Transverse colon (tissue), 4 donors: ENCODE measurements around the gene AKAP13.

Experiments used
- POLR2A ChIP-seq: fragments of 450-650 bp; IDR thresholded peaks from one replicate; pipeline ENCODE4 v1.6.1; 2016; ENCODE audit warnings: antibody characterized with exemption, mild to moderate bottlenecking, moderate library complexity
- POLR2AphosphoS5 ChIP-seq, 3 donors: sonication (generic); formaldehyde crosslinking; IDR thresholded peaks; one replicate each; pipeline ENCODE4 v1.6.1; 2016; ENCODE audit warnings: antibody characterized with exemption in 3 of 3
- TF ChIP-seq, protein P1 (sequence below), 5 experiments: fragments of 200-600 bp in 3 of 5; fragments of 450-650 bp in 2 of 5; sonication (generic) in 3 of 5; IDR thresholded peaks; 1 replicate in 2 of 5; 2 replicates in 3 of 5; pipeline ENCODE4 v1.5.1; 2016 to 2017; ENCODE audit warnings: antibody characterized with exemption in 5 of 5, inconsistent platforms in 3 of 5, mild to moderate bottlenecking in 2 of 5, moderate library complexity in 1 of 5

DNA sequence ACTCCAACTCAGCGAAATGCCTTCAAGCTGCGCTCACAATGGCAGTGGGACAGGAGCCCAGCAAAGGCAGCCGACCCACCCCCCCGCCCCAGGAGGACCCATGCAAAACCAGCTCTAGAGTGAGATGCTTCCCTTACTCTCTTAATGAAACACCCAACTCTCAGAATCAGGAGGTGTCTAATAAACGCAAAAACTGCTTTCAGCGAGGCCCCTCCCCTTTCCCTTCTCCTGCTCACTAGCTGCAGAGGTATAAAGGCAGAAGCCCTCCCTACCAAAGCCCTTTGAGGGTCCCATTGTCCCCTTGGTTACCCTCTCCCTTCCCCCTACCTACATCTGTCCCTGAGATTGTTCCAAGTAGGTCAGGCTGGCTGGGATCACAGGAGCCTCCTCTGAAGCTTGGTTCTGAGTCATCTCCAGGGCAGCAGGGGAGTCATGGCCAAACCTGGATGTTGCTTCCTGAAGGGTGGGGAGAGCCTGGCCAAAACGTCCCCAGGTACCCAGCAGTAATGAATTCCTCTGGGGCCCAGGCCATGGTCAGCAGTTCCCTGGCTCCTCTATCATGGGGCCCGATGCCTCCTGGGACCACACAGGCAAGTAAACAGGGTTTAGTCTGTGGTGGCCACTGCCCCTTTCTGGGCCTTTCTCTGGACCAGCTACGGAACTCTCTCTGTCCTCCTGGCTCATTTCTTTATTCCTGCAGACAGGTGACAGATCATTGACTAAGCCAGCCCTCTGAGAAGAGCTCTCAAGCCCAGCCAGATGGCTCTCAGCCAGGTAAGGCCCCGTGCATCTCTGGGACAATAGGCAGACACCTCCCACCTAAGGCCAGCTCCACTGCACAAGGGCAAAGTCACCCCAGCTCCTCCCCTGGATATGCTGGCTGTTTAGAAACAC lies 405.7 kb downstream of the AKAP13 start:
- TF ChIP-seq, protein P1, sequence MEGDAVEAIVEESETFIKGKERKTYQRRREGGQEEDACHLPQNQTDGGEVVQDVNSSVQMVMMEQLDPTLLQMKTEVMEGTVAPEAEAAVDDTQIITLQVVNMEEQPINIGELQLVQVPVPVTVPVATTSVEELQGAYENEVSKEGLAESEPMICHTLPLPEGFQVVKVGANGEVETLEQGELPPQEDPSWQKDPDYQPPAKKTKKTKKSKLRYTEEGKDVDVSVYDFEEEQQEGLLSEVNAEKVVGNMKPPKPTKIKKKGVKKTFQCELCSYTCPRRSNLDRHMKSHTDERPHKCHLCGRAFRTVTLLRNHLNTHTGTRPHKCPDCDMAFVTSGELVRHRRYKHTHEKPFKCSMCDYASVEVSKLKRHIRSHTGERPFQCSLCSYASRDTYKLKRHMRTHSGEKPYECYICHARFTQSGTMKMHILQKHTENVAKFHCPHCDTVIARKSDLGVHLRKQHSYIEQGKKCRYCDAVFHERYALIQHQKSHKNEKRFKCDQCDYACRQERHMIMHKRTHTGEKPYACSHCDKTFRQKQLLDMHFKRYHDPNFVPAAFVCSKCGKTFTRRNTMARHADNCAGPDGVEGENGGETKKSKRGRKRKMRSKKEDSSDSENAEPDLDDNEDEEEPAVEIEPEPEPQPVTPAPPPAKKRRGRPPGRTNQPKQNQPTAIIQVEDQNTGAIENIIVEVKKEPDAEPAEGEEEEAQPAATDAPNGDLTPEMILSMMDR (IDR thresholded peaks at IDR 0.05) = no peak
- TF ChIP-seq POLR2A (no peak), POLR2AphosphoS5 (IDR thresholded peaks at IDR 0.05) (no peak)
